GM12801 (cell line): ENCODE measurements around the gene OR5K2.

Source experiments
- CTCF ChIP-seq: IDR thresholded peaks from one replicate; pipeline ENCODE4 v1.5.1; 2011; ENCODE audit warnings: control low read depth; ENCODE audit not compliant: insufficient read length; ENCODE audit errors: extremely low read depth

OR5K2 gene

GRCh38 chr3:98532709-98533571 lies 35.5 kb downstream of the OR5K2 start:
- no peak for TF ChIP-seq CTCF

GRCh38 chr3:98534168-98534567 lies 36.7 kb downstream of the OR5K2 start:
- no peak for TF ChIP-seq CTCF

GRCh38 chr3:98534734-98535133 lies 37.3 kb downstream of the OR5K2 start:
- no peak for TF ChIP-seq CTCF

- no peak for TF ChIP-seq CTCF
Observed at GRCh38 chr3:98536456-98537017, 39.1 kb downstream of the OR5K2 start.

GRCh38 chr3:98540346-98540745 lies 42.9 kb downstream of the OR5K2 start:
- no peak for TF ChIP-seq CTCF

GRCh38 chr3:98541695-98542094 lies 44.2 kb downstream of the OR5K2 start:
- TF ChIP-seq CTCF = no peak

GRCh38 chr3:98542623-98543022 lies 45.1 kb downstream of the OR5K2 start:
- TF ChIP-seq CTCF = no peak
